Measurements from ENCODE around the gene SERPINA9. TPM values are rescaled to one million over a fixed set of nuclear protein-coding genes. Genes with fewer than 3 reads are reported as not detected.
"Not testable (repeated sequence)": the region's sequence is repeated elsewhere in the genome, so short reads cannot be mapped to it uniquely, and the experiment has no call there.

Gene SERPINA9
- total RNA-seq, 2 donors from 2014 or later, result not detected

DNA sequence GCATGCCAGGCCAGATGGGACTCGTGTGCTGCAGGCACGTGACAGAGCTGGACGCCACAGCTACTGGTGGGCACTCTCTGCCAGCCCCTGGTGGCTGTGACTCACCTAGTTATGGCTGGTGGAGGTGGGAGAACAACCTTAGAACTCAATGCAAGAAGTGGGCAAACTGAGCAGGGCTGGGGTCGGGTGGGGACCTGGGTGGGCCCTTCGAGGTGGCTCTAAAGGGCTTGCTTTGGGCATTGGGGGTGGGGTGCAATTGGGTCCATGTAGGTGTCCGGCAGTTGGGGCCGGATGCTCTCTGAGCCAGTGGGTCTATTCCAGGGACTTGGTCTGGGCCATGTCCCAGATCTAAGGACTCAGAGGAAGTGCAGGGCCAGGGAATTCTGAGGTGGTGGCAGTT lies 38.4 kb upstream of the SERPINA9 start:
- WGBS, result 81% methylated on average over 7 of the region's 7 CpGs
- H3K4me3 ChIP-seq, result no peak overlapping the region
- H3K36me3 ChIP-seq, result no peaks in the 10 kb centered on the region
- H3K9me3 ChIP-seq, result no peaks in the 10 kb centered on the region
- intact Hi-C loops (cut with DNase I), result no loop called here
- TF ChIP-seq POLR2AphosphoS5 (IDR thresholded peaks at IDR 0.05), result no peak
- TF ChIP-seq, protein P1, sequence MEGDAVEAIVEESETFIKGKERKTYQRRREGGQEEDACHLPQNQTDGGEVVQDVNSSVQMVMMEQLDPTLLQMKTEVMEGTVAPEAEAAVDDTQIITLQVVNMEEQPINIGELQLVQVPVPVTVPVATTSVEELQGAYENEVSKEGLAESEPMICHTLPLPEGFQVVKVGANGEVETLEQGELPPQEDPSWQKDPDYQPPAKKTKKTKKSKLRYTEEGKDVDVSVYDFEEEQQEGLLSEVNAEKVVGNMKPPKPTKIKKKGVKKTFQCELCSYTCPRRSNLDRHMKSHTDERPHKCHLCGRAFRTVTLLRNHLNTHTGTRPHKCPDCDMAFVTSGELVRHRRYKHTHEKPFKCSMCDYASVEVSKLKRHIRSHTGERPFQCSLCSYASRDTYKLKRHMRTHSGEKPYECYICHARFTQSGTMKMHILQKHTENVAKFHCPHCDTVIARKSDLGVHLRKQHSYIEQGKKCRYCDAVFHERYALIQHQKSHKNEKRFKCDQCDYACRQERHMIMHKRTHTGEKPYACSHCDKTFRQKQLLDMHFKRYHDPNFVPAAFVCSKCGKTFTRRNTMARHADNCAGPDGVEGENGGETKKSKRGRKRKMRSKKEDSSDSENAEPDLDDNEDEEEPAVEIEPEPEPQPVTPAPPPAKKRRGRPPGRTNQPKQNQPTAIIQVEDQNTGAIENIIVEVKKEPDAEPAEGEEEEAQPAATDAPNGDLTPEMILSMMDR (IDR thresholded peaks at IDR 0.05), result no peak
- no peak for TF ChIP-seq POLR2A (IDR thresholded peaks at IDR 0.05)
- no peak for DNase-seq (ENCODE audit: low spot score)
- H3K4me1 ChIP-seq (replicated peaks), result no peaks in the 10 kb centered on the region
- no peak overlapping the region for H3K27ac ChIP-seq
- H3K27me3 ChIP-seq (replicated peaks; ENCODE audit: insufficient read depth), result no peaks in the 10 kb centered on the region

DNA sequence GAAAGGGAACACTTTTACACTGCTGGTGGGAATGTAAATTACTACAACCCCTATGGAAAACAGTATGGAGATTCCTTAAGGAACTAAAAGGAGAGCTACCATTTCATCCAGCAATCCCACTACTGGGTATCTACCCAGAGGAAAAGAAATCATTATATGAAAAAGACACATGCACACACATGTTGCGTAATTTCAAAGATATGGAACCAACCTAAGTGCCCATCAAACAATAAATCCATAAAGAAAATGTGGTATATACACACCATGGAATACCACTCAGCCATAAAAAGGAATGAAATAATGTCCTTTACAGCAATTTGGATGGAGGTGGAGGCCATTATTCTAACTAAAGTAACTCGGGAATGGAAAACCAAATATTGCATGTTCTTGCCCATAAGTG lies 34.5 kb upstream of the SERPINA9 start:
- 91% methylated on average over 2 of the region's 2 CpGs for WGBS
- not testable (repeated sequence) for H3K9me3 ChIP-seq, H3K36me3 ChIP-seq

DNA sequence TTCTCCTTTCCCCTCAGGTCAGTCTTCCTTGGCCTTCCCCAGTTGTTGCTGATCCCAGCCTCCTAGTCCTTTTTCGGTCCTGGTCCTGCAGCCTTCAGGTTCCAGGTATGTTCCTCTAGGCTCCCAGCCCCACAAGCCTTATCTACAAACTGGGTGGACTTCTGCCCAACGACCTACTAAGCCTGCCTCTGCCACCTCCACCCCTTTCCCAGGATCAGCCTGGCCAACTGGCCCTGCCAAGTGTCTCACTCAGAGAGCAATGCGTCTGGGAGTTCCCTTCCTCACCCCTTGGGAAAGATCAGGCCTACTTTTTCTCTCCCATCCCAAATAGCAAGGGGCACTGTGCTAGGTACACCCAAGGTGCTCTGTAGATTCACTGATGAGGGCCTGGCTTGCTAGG lies 33.4 kb upstream of the SERPINA9 start, which contains the start of gene SERPINA12:
Gene SERPINA12 (minus strand): TSS at position 114 of the 400 bp plus-strand sequence. CDS start 11,072 bp downstream, outside the sequence.
- no peak for TF ChIP-seq POLR2A (IDR thresholded peaks at IDR 0.05)
- no peak for TF ChIP-seq POLR2AphosphoS5 (IDR thresholded peaks at IDR 0.05)
- TF ChIP-seq, protein P1 (IDR thresholded peaks at IDR 0.05), result no peak
- Histone ChIP-seq H3K27me3 (replicated peaks; ENCODE audit: insufficient read depth) (no peaks in the 10 kb centered on the region), H3K36me3 (no peaks in the 10 kb centered on the region), H3K4me3 (no peak within 1 kb of the TSS), H3K9me3 (no peaks in the 10 kb centered on the region), H3K4me1 (replicated peaks) (no peaks in the 10 kb centered on the region), H3K27ac (no peak within 1 kb of the TSS)
- intact Hi-C loops (cut with DNase I), result no loop called here
- DNase-seq (ENCODE audit: low spot score), result no peak
- 78% methylated on average over 3 of the region's 3 CpGs for WGBS

More for the DNA sequence above, 34.5 kb upstream of the SERPINA9 start:
- DNase-seq (ENCODE audit: low spot score); H3K4me1 ChIP-seq (replicated peaks); H3K27me3 ChIP-seq (replicated peaks; ENCODE audit: insufficient read depth); H3K4me3 ChIP-seq; intact Hi-C loops (cut with DNase I); H3K27ac ChIP-seq: not testable (repeated sequence)

DNA sequence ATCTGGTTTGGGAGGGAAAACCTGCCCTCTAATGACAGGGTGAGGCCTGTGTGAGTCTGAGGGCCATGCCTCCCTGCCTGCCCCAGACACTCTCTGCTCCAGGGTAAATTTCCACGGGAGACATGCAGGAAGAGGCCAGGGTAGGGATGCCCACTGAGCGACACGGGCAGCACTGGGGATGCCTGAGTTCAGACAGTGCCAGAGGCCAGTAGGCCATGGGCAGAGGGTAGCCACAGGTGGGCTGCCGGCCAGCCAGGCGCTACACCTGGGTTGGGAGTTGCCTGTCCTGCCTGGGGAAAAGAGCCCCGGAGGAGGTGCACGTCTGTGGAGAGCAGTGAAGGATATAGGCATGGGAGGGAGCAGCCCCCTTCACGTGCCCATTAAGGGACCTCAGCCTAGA lies 29.6 kb upstream of the SERPINA9 start:
- Histone ChIP-seq H3K27ac (no peak overlapping the region), H3K27me3 (replicated peaks; ENCODE audit: insufficient read depth) (no peaks in the 10 kb centered on the region), H3K4me1 (replicated peaks) (no peaks in the 10 kb centered on the region), H3K9me3 (no peaks in the 10 kb centered on the region), H3K4me3 (no peak overlapping the region), H3K36me3 (no peaks in the 10 kb centered on the region)
- WGBS, result 83% methylated on average over 8 of the region's 8 CpGs
- TF ChIP-seq POLR2A (IDR thresholded peaks at IDR 0.05), result no peak
- no peak for TF ChIP-seq POLR2AphosphoS5 (IDR thresholded peaks at IDR 0.05)
- TF ChIP-seq, protein P1 (IDR thresholded peaks at IDR 0.05), result no peak
- intact Hi-C loops (cut with DNase I), result no loop called here
- DNase-seq (ENCODE audit: low spot score), result no peak

DNA sequence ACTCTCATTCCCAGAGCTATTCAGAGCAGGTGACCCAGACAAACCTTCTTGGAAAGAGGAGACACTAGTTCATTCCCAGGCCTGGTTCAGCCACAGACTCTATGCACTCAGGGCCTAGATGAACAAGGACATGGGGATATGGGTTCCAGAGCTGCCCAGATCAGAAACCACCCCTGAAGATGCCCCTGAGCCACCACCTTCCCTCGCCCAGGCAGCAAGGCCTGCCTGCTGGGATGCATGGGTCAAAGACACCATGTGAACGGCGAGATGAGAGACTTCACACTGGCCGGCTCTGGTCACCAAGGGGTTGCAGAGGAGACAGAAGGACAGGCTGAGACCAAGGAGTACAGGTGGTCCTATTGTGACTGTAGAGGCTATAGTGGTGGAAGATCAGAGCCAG lies 29.2 kb upstream of the SERPINA9 start:
- no peaks in the 10 kb centered on the region for H3K9me3 ChIP-seq
- intact Hi-C loops (cut with DNase I), result no loop called here
- H3K4me1 ChIP-seq (replicated peaks), result no peaks in the 10 kb centered on the region
- TF ChIP-seq POLR2A (IDR thresholded peaks at IDR 0.05), result no peak
- TF ChIP-seq, protein P1 (IDR thresholded peaks at IDR 0.05), result no peak
- no peak for TF ChIP-seq POLR2AphosphoS5 (IDR thresholded peaks at IDR 0.05)
- 94% methylated on average over 4 of the region's 4 CpGs for WGBS
- no peaks in the 10 kb centered on the region for H3K36me3 ChIP-seq
- H3K27me3 ChIP-seq (replicated peaks; ENCODE audit: insufficient read depth), result no peaks in the 10 kb centered on the region
- no peak overlapping the region for H3K4me3 ChIP-seq
- no peak for DNase-seq (ENCODE audit: low spot score)
- no peak overlapping the region for H3K27ac ChIP-seq
